NCI-H2196 (cell line): Measurements from ENCODE around the gene HPCA.

Experiments
- DNase-seq: peaks from one replicate; lab custom pipeline; 2025; ENCODE audit not compliant: unreplicated experiment; lab: John Stamatoyannopoulos, UW

The HPCA gene

GRCh38 chr1:32886004-32886827 lies at the start of gene HPCA:
Gene HPCA, plus strand, starts transcription at chr1:32886491. Its CDS starts 2,408 bp downstream, at chr1:32888899.
- peak; percentile 36 for DNase-seq

- DNase-seq: no peak
Measured at GRCh38 chr1:32848354-32849063, 37.8 kb upstream of the HPCA start.

- no peak for DNase-seq
Measured at GRCh38 chr1:32855861-32856617, 30.3 kb upstream of the HPCA start.

- DNase-seq: no peak
Measured at GRCh38 chr1:32858136-32858535, 28.2 kb upstream of the HPCA start.

- no peak for DNase-seq
Measured at GRCh38 chr1:32858791-32859190, 27.5 kb upstream of the HPCA start.

- no peak for DNase-seq
Measured at GRCh38 chr1:32859915-32860314, 26.4 kb upstream of the HPCA start.

GRCh38 chr1:32860566-32860965 lies 25.7 kb upstream of the HPCA start:
- DNase-seq: no peak

- no peak for DNase-seq
Measured at GRCh38 chr1:32861904-32862695, 24.2 kb upstream of the HPCA start.

GRCh38 chr1:32863218-32863880 lies 22.9 kb upstream of the HPCA start:
- DNase-seq: no peak

GRCh38 chr1:32863881-32864245 lies 22.4 kb upstream of the HPCA start:
- no peak for DNase-seq

- DNase-seq: no peak
Measured at GRCh38 chr1:32864375-32865019, 21.8 kb upstream of the HPCA start.

GRCh38 chr1:32865639-32866405 lies 20.5 kb upstream of the HPCA start:
- no peak for DNase-seq

GRCh38 chr1:32867151-32867550 lies 19.1 kb upstream of the HPCA start:
- no peak for DNase-seq

GRCh38 chr1:32867671-32868070 lies 18.6 kb upstream of the HPCA start:
- DNase-seq: no peak

- no peak for DNase-seq
Measured at GRCh38 chr1:32868085-32868484, 18.2 kb upstream of the HPCA start.

- DNase-seq: no peak
Measured at GRCh38 chr1:32868806-32869455, 17.4 kb upstream of the HPCA start.

GRCh38 chr1:32869923-32870614 lies 16.2 kb upstream of the HPCA start:
- no peak for DNase-seq
